Measurements from ENCODE around the gene COPE. TPM values are rescaled to one million over a fixed set of nuclear protein-coding genes. Genes with fewer than 3 reads are reported as not detected.

Gene COPE
- total and polyA plus RNA-seq, 2 of the 8 experiments (the other 6 are each of a cell fraction or from before 2014, with no cell fraction given), result 178 to 356 TPM

GRCh38 chr19:18933297-18933696 lies 14.1 kb upstream of the COPE start:
- H4K8ac ChIP-seq (ENCODE audit: extremely low read depth, insufficient read depth, low read length), result peak overlapping the region; percentile 25; the same call in 1 of the 2 replicates
- no peak overlapping the region; the same call in 1 of the 2 replicates for H2AK5ac ChIP-seq (ENCODE audit: low read depth, low read length)
- H2BK15ac ChIP-seq (ENCODE audit: low read length), result no peak overlapping the region
- WGBS, 2 experiments (ENCODE audit: extremely low coverage in 1 of 2, insufficient coverage in 1 of 2, insufficient read length in 1 of 2, insufficient replicate concordance in 2 of 2, low coverage in 1 of 2, low lambda C conversion rate in 2 of 2, missing lambda C conversion rate in 1 of 2), result 82% methylated on average over 13 of the region's 13 CpGs; no CpG with 5 or more reads in 1 of the 2 experiments
- no peak overlapping the region for H4K5ac ChIP-seq (ENCODE audit: insufficient read length, low read depth, low read length)
- H3K9me3 ChIP-seq (ENCODE audit: insufficient read depth in 2 of 2, low read depth in 1 of 2, low read length in 1 of 2), result no peaks in the 10 kb centered on the region
- no peaks in the 10 kb centered on the region for H3K27me3 ChIP-seq (replicated peaks in 1 of 4; ENCODE audit: control insufficient read depth in 3 of 4, extremely low read depth in 1 of 4, insufficient read depth in 3 of 4, low read length in 3 of 4)
- H3K9ac ChIP-seq (replicated peaks in 1 of 4; ENCODE audit: extremely low read depth in 1 of 4, low read depth in 3 of 4, low read length in 3 of 4), result no peak overlapping the region; a peak in 2 of 7 replicates
- H3K4me2 ChIP-seq (ENCODE audit: insufficient read depth in 1 of 2, low read depth in 2 of 2, low read length in 2 of 2), result peak overlapping the region; percentile 84 to 86
- DNase-seq (ENCODE audit: low read depth in 1 of 2, low spot score in 2 of 2), result no peak
- H3K4ac ChIP-seq (replicated peaks; ENCODE audit: insufficient read length, low read depth, low read length), result peak overlapping the region; percentile 44
- H3K56ac ChIP-seq (replicated peaks; ENCODE audit: insufficient read length, low read depth, low read length), result no peak overlapping the region
- H3K4me3 ChIP-seq (ENCODE audit: extremely low read depth in 1 of 4, insufficient read depth in 2 of 4, low read depth in 3 of 4, low read length in 4 of 4), result peak overlapping the region in 3 of 4 experiments; percentile 24 to 63 (median 26); a peak in 3 of 8 replicates
- FAIRE-seq, result no peak
- H3K4me1 ChIP-seq (replicated peaks in 1 of 4; ENCODE audit: control insufficient read depth in 3 of 4, insufficient read depth in 4 of 4, low read length in 3 of 4), result peaks cover 0 to 10% (median 5%) of the 10 kb centered on the region in 4 experiments; a peak in 6 of 7 replicates
- no peak overlapping the region for H3K18ac ChIP-seq (ENCODE audit: extremely low read depth, low read length)
- H3K79me2 ChIP-seq (ENCODE audit: control insufficient read depth in 1 of 2, insufficient read depth in 2 of 2, low read length in 2 of 2), result no peaks in the 10 kb centered on the region
- CTCF ChIA-PET (ENCODE audit: partially characterized antibody), result interaction anchor here (0.5 to 1.9 kb wide), 2 partner anchors 12 to 465 kb away, joined by 3 to 5 read pairs; no protein-coding TSS in a partner anchor
- H2BK5ac ChIP-seq (ENCODE audit: low read depth, low read length), result no peak overlapping the region
- no peak overlapping the region for H3K27ac ChIP-seq (ENCODE audit: low read depth, low read length)
- no peaks in the 10 kb centered on the region for H3K79me1 ChIP-seq (ENCODE audit: low read depth, low read length)
- H3K23me2 ChIP-seq (ENCODE audit: low read depth, low read length), result peaks cover 8% of the 10 kb centered on the region; the same call in 1 of the 2 replicates
- no peak overlapping the region for H4K91ac ChIP-seq (replicated peaks; ENCODE audit: insufficient read length, low read length)
- H3K14ac ChIP-seq (ENCODE audit: insufficient read length), result no peak overlapping the region
- peaks cover 8 to 28% of the 10 kb centered on the region in 2 experiments for H4K20me1 ChIP-seq (replicated peaks in 1 of 2; ENCODE audit: control insufficient read depth in 1 of 2, insufficient read depth in 2 of 2, low read length in 2 of 2)
- H2BK120ac ChIP-seq (replicated peaks; ENCODE audit: low read depth, low read length), result no peak overlapping the region
- POLR2A ChIA-PET (ENCODE audit: partially characterized antibody), result interaction anchor here (1.0 to 8.3 kb wide), 4 partner anchors 12 to 54 kb away, joined by 3 to 94 read pairs (median 5); partner anchors contain the start of genes COPE and DDX49
- no peak overlapping the region for H3K23ac ChIP-seq (ENCODE audit: insufficient read length)
- H2BK20ac ChIP-seq (ENCODE audit: low read length), result no peak overlapping the region
- no peak overlapping the region for H2BK12ac ChIP-seq (ENCODE audit: low read depth, low read length)
- H2AFZ ChIP-seq (ENCODE audit: low read length), result no peak overlapping the region
- no peak for TF ChIP-seq NRF1 (IDR thresholded peaks at IDR 0.05; ENCODE audit: low read depth, low read length)
- H3K36me3 ChIP-seq (ENCODE audit: control insufficient read depth in 2 of 4, insufficient read depth in 4 of 4, low read length in 3 of 4), result peaks cover 7 to 31% (median 10%) of the 10 kb centered on the region in 4 experiments; a peak in 6 of 8 replicates
